SH-SY5Y (cell line): ENCODE data around the gene CCND2.

ENCODE experiments used
- GATA2 ChIP-seq: IDR thresholded peaks from 2 replicates; pipeline ENCODE4 v1.6.1; 2011; ENCODE audit warnings: mild to moderate bottlenecking, low read depth, low read length
- GATA3 ChIP-seq: IDR thresholded peaks from 2 replicates; pipeline ENCODE4 v1.6.1; 2011; ENCODE audit warnings: low read depth, mild to moderate bottlenecking, low read length, moderate library complexity

- no peak for TF ChIP-seq GATA3
- no peak for TF ChIP-seq GATA2
These were observed 7.0 kb downstream of the CCND2 start for GRCh38 chr12:4280351-4281163.
